PFSK-1 (cell line): ENCODE results near the gene CARD19.

Experiments used
- POLR2AphosphoS5 ChIP-seq: IDR thresholded peaks from 2 replicates; pipeline ENCODE4 v1.6.1; 2012; ENCODE audit warnings: low read depth, mild to moderate bottlenecking, control low read depth, low read length, moderate library complexity
- TAF1 ChIP-seq: IDR thresholded peaks from 2 replicates; pipeline ENCODE4 v1.6.1; 2012; ENCODE audit warnings: low read length, control low read depth, borderline replicate concordance; ENCODE audit not compliant: insufficient read depth
- TF ChIP-seq, protein P1 (sequence below), 2 experiments: IDR thresholded peaks; 2 replicates each; pipeline versions ENCODE4 v1.6.1 to v1.8.0; 2011 to 2012; ENCODE audit warnings: low read depth in 2 of 2, low read length in 2 of 2, control low read depth in 1 of 2, inconsistent platforms in 1 of 2, mild to moderate bottlenecking in 1 of 2, moderate library complexity in 1 of 2; ENCODE audit not compliant: insufficient read depth in 1 of 2

DNA sequence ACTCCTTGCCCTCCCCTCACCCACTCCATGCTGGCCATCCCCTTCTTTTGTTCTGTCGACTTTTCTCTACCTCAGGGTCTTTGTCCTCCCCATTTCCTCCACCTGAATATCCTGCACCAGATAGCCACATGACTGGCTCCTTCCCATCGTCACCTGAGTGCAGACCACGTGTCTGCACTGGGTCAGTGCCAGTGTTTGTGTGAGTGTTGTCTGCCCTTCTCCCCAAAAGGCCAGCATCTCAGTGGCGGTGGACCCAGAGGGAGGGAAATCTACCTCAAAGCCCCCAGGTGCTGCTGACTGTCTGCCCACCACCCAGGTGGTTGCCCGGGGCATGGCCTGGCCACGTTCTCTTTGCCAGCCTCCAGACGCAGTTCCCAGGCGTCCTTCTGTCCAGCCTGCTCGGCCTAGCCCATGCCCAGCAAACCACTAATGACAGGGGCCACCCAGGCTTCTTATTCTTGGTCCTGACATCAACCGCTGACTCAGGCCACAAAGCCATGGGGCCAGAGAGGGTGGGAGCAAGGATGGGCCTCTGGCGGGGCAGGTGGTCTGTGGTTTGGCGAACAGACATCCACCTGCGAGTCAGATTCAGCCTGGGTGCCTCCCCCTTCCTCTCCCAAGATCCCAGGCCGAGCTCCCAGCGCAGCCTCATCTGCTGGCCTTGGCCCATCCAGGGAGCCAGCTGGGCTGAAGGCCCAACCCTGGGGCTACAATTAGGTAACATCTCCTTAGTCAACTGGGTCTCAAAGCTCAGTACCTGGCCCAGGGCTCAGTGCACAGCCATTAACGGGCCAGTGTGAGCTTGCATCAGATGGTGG, 43.6 kb downstream of the CARD19 start:
- TF ChIP-seq POLR2AphosphoS5 (no peak), TAF1 (no peak)
- TF ChIP-seq, protein P1, sequence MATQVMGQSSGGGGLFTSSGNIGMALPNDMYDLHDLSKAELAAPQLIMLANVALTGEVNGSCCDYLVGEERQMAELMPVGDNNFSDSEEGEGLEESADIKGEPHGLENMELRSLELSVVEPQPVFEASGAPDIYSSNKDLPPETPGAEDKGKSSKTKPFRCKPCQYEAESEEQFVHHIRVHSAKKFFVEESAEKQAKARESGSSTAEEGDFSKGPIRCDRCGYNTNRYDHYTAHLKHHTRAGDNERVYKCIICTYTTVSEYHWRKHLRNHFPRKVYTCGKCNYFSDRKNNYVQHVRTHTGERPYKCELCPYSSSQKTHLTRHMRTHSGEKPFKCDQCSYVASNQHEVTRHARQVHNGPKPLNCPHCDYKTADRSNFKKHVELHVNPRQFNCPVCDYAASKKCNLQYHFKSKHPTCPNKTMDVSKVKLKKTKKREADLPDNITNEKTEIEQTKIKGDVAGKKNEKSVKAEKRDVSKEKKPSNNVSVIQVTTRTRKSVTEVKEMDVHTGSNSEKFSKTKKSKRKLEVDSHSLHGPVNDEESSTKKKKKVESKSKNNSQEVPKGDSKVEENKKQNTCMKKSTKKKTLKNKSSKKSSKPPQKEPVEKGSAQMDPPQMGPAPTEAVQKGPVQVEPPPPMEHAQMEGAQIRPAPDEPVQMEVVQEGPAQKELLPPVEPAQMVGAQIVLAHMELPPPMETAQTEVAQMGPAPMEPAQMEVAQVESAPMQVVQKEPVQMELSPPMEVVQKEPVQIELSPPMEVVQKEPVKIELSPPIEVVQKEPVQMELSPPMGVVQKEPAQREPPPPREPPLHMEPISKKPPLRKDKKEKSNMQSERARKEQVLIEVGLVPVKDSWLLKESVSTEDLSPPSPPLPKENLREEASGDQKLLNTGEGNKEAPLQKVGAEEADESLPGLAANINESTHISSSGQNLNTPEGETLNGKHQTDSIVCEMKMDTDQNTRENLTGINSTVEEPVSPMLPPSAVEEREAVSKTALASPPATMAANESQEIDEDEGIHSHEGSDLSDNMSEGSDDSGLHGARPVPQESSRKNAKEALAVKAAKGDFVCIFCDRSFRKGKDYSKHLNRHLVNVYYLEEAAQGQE (IDR thresholded peaks at IDR 0.05; ENCODE audit: insufficient read depth in 1 of 2, low read depth in 2 of 2, low read length in 2 of 2), result no peak
